RWPE1 (cell line): Measurements from ENCODE around the gene SYNJ2.
A peak's percentile ranks its signal among the peaks of the same experiment; 100 is the strongest.

Experiments
- CTCF ChIA-PET: fragments of 350-600 bp; sonication (Branson Sonifier 250); formaldehyde crosslinking; extraction: SDS; loops from one replicate; lab custom pipeline; 2021; lab: Yijun Ruan, JAX
- POLR2A ChIA-PET: fragments of 400-600 bp; formaldehyde crosslinking; extraction: SDS; loops from one replicate; lab custom pipeline; 2020; ENCODE audit warnings: antibody characterized with exemption; ENCODE audit not compliant: low non-redundant PET; lab: Yijun Ruan, JAX
- DNase-seq: peaks from one replicate; pipeline ENCODE4 v3.0.0; 2012; ENCODE audit warnings: low spot score
- H3K27ac ChIP-seq: fragments of 450-650 bp; 2 replicates; pipeline ENCODE4 v1.5.1; 2017
- CTCF ChIP-seq: fragments of 450-650 bp; conservative IDR thresholded peaks from 2 replicates; pipeline ENCODE4 v1.5.1; 2017; ENCODE audit warnings: low read depth, mild to moderate bottlenecking

The SYNJ2 gene

GRCh38 chr6:158070513-158070912, 88.8 kb downstream of the SYNJ2 start:
- H3K27ac ChIP-seq, result peak overlapping the region; percentile 18; the same call in 1 of the 2 replicates
- no peak for DNase-seq
- ChIA-PET CTCF (interaction anchor here (0.6 to 1.1 kb wide), 2 partner anchors 14 to 29 kb away, joined by 4 read pairs; no protein-coding TSS in a partner anchor), POLR2A (no interaction called here)
- TF ChIP-seq CTCF, result no peak

GRCh38 chr6:158071121-158072082, 89.7 kb downstream of the SYNJ2 start:
- ChIA-PET POLR2A (interaction anchor here (0.5 kb wide), 1 partner anchor 71 kb away, joined by 4 read pairs; no protein-coding TSS in a partner anchor), CTCF (interaction anchor here (0.5 to 1.5 kb wide), 15 partner anchors 11 to 301 kb away, joined by 3 to 10 read pairs (median 4); partner anchors contain the start of gene SYNJ2)
- peak overlapping the region; percentile 18; the same call in 1 of the 2 replicates for H3K27ac ChIP-seq
- no peak for TF ChIP-seq CTCF
- no peak for DNase-seq

- ChIA-PET POLR2A (interaction anchor here (0.6 kb wide), 1 partner anchor 145 kb away, joined by 4 read pairs; no protein-coding TSS in a partner anchor), CTCF (interaction anchor here (0.5 to 1.5 kb wide), 22 partner anchors 12 to 747 kb away, joined by 3 to 10 read pairs (median 4); partner anchors contain the start of genes EZR and SYNJ2)
- TF ChIP-seq CTCF, result peak; percentile 83
- H3K27ac ChIP-seq, result no peak overlapping the region
- peak; percentile 70 for DNase-seq
Measured at GRCh38 chr6:158072083-158072721, 90.5 kb downstream of the SYNJ2 start.

GRCh38 chr6:158073776-158074175, 92.1 kb downstream of the SYNJ2 start:
- ChIA-PET POLR2A (no interaction called here), CTCF (interaction anchor here (1.0 kb wide), 1 partner anchor 40 kb away, joined by 3 read pairs; no protein-coding TSS in a partner anchor)
- no peak overlapping the region for H3K27ac ChIP-seq
- no peak for TF ChIP-seq CTCF
- no peak for DNase-seq

- ChIA-PET POLR2A (no interaction called here), CTCF (no interaction called here)
- no peak overlapping the region for H3K27ac ChIP-seq
- no peak for DNase-seq
- TF ChIP-seq CTCF, result no peak
Measured at GRCh38 chr6:158076548-158076947, 94.9 kb downstream of the SYNJ2 start.

- CTCF ChIA-PET, result no interaction called here
- POLR2A ChIA-PET, result interaction anchor here (0.6 kb wide), 1 partner anchor 421 kb away, joined by 8 read pairs; no protein-coding TSS in a partner anchor
- DNase-seq, result no peak
- no peak for TF ChIP-seq CTCF
- H3K27ac ChIP-seq, result no peak overlapping the region
Measured at GRCh38 chr6:158077676-158078075, 96.0 kb downstream of the SYNJ2 start.
